ENCODE data around the gene FA2H. TPM values are rescaled to one million over a fixed set of nuclear protein-coding genes. Genes with fewer than 3 reads are reported as not detected.

Gene FA2H
- total and polyA plus RNA-seq, 2 of the 13 experiments (the other 11 are each of a cell fraction or from before 2014, with no cell fraction given): 0.20 TPM; not detected in 1

DNA sequence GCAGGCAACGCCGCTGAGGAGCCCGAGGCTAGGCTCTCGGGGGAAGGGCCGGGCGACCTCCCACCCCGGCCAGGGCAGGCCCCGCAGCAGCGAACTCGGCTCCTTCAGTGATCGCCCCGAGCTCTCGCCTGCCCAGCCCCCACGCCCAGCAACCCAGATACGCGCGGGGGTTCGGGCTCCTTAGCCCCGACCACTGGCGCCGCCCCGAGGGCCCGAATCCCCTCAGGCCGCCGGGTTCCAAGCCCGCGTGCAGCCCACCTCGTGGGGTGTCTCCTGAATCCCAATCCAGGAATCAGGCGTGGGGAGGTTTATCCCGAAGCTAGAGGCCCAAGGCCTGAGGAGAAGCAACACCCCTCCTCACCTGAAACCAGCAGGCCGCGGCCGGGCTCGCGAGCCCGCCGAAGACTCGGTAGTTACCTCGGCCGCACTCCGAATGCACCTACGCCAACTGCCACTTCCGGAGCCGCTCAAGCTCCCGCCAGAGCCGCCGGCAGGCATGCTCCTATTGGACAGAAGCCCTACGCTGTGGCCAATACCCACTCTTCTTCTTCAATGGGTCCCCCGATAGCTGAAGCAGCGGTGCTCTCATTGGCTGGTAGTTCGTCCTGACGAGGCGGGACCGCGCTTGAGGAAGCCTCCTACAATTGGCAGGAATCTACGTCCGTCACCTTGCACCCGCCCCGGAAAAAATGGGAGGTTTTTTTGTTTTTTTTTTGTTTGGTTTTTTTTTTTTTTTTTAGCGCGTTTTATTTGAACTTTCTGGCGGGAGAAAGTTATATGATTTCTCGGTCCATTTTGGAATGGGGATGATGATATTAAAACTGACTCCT, 108.0 kb downstream of the FA2H start, which contains the start of gene RFWD3 (continued):
- TF ChIP-seq ZNF782 (CRISPR knock-in tag; IDR thresholded peaks at IDR 0.05; ENCODE audit: borderline replicate concordance): peak; percentile 87
- TF ChIP-seq, protein P1, sequence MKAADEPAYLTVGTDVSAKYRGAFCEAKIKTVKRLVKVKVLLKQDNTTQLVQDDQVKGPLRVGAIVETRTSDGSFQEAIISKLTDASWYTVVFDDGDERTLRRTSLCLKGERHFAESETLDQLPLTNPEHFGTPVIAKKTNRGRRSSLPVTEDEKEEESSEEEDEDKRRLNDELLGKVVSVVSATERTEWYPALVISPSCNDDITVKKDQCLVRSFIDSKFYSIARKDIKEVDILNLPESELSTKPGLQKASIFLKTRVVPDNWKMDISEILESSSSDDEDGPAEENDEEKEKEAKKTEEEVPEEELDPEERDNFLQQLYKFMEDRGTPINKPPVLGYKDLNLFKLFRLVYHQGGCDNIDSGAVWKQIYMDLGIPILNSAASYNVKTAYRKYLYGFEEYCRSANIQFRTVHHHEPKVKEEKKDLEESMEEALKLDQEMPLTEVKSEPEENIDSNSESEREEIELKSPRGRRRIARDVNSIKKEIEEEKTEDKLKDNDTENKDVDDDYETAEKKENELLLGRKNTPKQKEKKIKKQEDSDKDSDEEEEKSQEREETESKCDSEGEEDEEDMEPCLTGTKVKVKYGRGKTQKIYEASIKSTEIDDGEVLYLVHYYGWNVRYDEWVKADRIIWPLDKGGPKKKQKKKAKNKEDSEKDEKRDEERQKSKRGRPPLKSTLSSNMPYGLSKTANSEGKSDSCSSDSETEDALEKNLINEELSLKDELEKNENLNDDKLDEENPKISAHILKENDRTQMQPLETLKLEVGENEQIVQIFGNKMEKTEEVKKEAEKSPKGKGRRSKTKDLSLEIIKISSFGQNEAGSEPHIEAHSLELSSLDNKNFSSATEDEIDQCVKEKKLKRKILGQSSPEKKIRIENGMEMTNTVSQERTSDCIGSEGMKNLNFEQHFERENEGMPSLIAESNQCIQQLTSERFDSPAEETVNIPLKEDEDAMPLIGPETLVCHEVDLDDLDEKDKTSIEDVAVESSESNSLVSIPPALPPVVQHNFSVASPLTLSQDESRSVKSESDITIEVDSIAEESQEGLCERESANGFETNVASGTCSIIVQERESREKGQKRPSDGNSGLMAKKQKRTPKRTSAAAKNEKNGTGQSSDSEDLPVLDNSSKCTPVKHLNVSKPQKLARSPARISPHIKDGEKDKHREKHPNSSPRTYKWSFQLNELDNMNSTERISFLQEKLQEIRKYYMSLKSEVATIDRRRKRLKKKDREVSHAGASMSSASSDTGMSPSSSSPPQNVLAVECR (CRISPR knock-in tag; IDR thresholded peaks at IDR 0.05; ENCODE audit: borderline replicate concordance): peak; percentile 98
- TF ChIP-seq ZNF230 (CRISPR knock-in tag; IDR thresholded peaks at IDR 0.05): peak; percentile 90
- peak; percentile 33; the same call in 1 of the 2 replicates for TF ChIP-seq SMYD3 (CRISPR knock-in tag; IDR thresholded peaks at IDR 0.05)
- TF ChIP-seq, protein P2, sequence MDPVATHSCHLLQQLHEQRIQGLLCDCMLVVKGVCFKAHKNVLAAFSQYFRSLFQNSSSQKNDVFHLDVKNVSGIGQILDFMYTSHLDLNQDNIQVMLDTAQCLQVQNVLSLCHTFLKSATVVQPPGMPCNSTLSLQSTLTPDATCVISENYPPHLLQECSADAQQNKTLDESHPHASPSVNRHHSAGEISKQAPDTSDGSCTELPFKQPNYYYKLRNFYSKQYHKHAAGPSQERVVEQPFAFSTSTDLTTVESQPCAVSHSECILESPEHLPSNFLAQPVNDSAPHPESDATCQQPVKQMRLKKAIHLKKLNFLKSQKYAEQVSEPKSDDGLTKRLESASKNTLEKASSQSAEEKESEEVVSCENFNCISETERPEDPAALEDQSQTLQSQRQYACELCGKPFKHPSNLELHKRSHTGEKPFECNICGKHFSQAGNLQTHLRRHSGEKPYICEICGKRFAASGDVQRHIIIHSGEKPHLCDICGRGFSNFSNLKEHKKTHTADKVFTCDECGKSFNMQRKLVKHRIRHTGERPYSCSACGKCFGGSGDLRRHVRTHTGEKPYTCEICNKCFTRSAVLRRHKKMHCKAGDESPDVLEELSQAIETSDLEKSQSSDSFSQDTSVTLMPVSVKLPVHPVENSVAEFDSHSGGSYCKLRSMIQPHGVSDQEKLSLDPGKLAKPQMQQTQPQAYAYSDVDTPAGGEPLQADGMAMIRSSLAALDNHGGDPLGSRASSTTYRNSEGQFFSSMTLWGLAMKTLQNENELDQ (CRISPR knock-in tag; IDR thresholded peaks at IDR 0.05; ENCODE audit: borderline replicate concordance): no peak
- peak; percentile 69; the same call in 1 of the 2 replicates for TF ChIP-seq MEF2D (CRISPR knock-in tag; IDR thresholded peaks at IDR 0.05)
- peak; percentile 81; the same call in 1 of the 2 replicates for TF ChIP-seq ZNF543 (CRISPR knock-in tag; IDR thresholded peaks at IDR 0.05)
- TF ChIP-seq ZNF788 (CRISPR knock-in tag; IDR thresholded peaks at IDR 0.05; ENCODE audit: borderline replicate concordance): no peak
- peak; percentile 75; the same call in 1 of the 2 replicates for TF ChIP-seq ZNF253 (CRISPR knock-in tag; IDR thresholded peaks at IDR 0.05; ENCODE audit: borderline replicate concordance)
- TF ChIP-seq, protein P3, sequence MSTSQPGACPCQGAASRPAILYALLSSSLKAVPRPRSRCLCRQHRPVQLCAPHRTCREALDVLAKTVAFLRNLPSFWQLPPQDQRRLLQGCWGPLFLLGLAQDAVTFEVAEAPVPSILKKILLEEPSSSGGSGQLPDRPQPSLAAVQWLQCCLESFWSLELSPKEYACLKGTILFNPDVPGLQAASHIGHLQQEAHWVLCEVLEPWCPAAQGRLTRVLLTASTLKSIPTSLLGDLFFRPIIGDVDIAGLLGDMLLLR (CRISPR knock-in tag; IDR thresholded peaks at IDR 0.05): peak; percentile 92
- TF ChIP-seq, protein P4, sequence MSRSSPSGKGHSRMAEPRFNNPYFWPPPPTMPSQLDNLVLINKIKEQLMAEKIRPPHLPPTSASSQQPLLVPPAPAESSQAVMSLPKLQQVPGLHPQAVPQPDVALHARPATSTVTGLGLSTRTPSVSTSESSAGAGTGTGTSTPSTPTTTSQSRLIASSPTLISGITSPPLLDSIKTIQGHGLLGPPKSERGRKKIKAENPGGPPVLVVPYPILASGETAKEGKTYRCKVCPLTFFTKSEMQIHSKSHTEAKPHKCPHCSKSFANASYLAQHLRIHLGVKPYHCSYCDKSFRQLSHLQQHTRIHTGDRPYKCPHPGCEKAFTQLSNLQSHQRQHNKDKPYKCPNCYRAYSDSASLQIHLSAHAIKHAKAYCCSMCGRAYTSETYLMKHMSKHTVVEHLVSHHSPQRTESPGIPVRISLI (CRISPR knock-in tag; IDR thresholded peaks at IDR 0.05; ENCODE audit: borderline replicate concordance): peak; percentile 98
- TF ChIP-seq, protein P5, sequence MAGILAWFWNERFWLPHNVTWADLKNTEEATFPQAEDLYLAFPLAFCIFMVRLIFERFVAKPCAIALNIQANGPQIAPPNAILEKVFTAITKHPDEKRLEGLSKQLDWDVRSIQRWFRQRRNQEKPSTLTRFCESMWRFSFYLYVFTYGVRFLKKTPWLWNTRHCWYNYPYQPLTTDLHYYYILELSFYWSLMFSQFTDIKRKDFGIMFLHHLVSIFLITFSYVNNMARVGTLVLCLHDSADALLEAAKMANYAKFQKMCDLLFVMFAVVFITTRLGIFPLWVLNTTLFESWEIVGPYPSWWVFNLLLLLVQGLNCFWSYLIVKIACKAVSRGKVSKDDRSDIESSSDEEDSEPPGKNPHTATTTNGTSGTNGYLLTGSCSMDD (CRISPR knock-in tag; IDR thresholded peaks at IDR 0.05): 0 out of 2 replicates have a peak, but pooled peaks have one; percentile 71
